ENCODE results near the gene HS3ST6.
"Not testable (repeated sequence)": the region's sequence is repeated elsewhere in the genome, so short reads cannot be mapped to it uniquely, and the experiment has no call there.

The HS3ST6 gene
- total RNA-seq: 0 to 0.09 reads per million in 2 donors

- no peak for DNase-seq
These were observed at the start of gene HS3ST6 for GRCh38 chr16:1918351-1919326. Gene HS3ST6, minus strand, starts transcription at chr16:1918415. Its CDS starts 92 bp downstream, at chr16:1918323.

GRCh38 chr16:1966460-1966859, 48.2 kb upstream of the HS3ST6 start, which contains the start of gene RNF151:
Gene RNF151, plus strand, starts transcription at chr16:1966856. Its CDS starts 26 bp downstream, at chr16:1966882.
- DNase-seq: no peak

DNA sequence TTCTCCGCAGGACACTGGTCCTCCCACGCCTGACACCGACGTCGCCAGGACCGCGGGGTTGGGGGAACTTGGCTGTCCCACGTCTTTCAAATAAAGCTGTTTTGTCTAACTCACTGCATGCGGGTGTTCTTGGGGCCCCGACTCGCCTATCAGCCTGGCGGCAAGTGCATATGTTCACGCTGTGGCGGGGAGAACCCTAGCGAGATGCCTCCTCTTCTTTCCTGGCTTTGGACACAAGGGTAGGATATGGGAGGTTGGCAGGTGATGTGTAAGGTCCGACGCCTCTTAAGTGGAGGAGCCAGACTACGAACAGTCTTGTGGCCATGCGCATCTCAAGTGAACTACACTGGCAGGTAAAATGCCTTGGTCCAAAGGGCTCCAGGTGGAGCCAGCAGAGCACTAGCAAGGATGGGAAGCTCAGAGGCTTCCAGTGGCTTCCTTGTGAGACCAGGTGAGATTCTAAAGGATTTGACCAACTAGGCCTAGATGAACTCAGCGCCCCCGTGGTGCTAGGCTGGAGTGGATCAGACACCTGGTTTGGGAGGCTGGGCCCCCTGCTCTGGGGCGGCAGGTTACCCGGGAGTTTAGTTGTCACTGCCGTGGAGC, 47.3 kb upstream of the HS3ST6 start:
- DNase-seq: no peak

GRCh38 chr16:1964506-1965395, 46.5 kb upstream of the HS3ST6 start, which contains the start of gene RPS2:
Gene RPS2, minus strand, starts transcription at chr16:1964826. Its CDS starts 201 bp downstream, at chr16:1964625.
- DNase-seq: peak; percentile 98

GRCh38 chr16:1963806-1964505, 45.7 kb upstream of the HS3ST6 start:
- no peak for DNase-seq

DNA sequence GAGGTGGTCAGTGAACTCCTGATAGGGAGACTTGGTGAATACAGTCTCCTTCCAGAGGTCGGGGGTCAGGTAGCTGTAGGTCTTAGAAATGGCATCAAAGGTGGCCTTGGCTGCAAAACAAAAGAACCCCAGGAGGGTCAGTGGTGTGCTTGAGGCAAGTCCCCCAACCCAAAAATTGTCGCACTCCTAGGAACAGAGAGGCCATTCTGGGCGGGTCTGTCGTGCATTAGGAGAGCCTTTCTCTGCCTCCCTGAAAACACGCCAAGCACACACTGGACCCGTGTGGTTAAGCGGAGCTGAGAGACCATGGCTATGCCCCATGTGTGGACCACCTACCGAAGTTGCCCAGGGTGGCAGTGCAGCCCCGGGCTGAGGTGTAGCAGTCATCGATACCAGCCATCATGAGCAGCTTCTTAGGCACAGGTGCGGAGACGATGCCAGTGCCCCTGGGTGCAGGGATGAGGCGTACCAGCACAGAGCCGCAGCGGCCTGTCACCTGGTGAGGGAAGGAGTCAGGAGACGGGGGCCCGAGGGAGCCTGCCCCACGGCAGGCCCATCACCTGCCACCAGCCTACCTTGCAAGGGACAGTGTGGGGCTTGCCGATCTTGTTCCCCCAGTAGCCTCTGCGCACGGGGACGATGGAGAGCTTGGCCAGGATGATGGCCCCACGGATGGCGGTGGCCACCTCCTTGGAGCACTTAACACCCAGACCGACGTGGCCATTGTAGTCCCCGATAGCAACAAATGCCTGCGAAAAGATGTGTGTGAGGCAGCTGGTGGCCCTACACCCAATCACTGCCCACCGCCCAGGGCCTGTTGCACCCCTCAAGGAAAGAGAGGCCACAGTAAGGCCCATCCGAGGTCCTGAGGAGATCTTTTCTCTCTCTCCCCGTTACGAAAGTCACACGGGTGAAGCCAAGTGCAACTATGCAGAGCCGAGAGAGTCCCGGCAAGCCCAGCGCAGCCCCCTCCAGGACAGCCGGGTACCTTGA, 44.2 kb upstream of the HS3ST6 start:
- DNase-seq: not testable (repeated sequence)

GRCh38 chr16:1961651-1962067, 43.4 kb upstream of the HS3ST6 start:
- no peak for DNase-seq

DNA sequence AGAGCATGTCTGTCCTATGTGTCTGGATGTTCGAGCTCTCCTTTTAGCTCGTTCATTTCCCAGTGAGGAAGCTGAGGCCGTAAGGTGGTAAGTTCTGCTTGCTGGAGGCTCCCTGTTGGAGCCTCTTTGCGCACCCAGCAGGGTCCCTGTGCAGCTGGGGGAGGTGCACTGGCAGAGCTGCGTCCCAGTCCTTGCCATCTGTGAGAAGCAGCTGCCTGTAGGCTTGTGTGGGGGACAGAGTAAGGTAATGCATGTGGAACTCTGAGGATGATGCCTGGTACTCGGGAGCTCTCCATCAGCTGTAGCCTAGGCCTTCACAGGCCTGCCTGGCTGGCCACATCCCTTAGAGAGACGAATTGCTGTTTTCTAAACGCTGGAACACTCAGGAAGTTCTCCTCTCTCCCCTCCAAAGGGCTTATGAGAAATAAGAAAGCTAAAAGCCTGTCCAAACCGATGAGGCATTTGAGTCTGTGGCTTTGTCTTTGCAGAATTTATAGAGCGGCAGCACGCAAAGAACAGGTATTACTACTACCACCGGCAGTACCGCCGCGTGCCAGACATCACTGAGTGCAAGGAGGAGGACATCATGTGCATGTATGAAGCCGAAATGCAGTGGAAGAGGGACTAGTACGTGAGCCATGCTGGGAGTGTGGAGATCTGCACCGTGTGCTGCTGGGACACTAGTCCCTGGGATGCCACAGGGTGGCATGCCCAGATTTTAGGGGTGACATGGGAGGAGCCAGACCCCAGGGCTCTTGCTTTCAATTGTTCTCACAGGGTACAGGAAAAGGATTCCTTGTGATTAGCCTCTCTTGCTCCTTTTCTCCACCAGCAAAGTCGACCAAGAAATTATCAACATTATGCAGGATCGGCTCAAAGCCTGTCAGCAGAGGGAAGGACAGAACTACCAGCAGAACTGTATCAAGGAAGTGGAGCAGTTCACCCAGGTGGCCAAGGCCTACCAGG, 42.7 kb upstream of the HS3ST6 start:
- no peak for DNase-seq

DNA sequence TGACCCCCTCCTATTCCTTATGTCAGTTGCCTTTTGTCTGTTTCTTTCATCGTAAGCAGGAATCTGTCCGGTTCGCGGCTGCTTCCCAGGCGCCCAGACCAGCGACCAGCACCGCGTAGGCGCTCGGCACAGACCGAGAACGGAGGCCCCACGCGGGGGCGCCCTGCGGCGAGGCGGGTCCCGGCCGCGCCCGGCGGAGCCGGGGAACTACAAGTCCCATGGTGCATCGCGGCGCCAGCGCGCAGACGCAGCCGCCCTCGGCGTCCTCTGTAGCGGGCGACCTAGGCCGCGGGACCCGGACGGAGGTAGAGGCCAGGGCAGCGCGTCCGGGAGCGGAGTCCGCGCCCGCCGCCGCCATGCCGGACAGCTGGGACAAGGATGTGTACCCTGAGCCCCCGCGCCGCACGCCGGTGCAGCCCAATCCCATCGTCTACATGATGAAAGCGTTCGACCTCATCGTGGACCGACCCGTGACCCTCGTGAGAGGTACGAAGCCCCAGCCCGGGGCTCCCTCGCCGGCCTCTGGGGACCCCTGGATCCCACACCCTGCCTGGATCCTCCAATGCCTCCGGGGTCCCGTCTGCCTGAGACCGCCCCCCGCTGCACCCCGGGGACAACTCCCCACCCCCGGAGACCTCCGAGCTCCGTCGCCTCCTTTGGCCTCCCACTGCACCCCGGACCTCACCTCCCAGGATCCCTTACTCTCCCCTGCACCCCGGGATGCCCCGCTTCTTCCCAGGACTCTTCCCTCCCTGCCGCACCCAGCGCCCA, 41.2 kb upstream of the HS3ST6 start, which contains the start of gene NDUFB10:
TSS of gene NDUFB10 (plus strand) at position 270 of the 771 bp plus-strand sequence. CDS start at position 357, 87 bp downstream.
- DNase-seq: peak; percentile 83

GRCh38 chr16:1958715-1959268, 40.6 kb upstream of the HS3ST6 start:
- no peak for DNase-seq

DNA sequence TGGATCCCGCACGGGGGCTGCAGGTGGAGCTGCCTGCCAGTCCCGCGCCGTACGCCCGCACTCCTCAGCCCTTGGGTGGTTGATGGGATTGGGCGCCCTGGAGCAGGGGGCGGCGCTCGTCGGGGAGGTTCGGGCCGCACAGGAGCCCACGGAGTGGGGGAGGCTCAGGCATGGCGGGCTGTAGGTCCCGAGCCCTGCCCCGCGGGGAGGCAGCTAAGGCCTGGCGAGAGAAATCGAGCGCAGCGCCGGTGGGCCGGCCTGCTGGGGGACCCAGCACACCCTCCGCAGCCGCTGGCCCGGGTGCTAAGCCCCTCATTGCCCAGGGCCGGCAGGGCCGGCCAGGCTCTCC, 39.9 kb upstream of the HS3ST6 start:
- DNase-seq: not testable (repeated sequence)

GRCh38 chr16:1957434-1958142, 39.4 kb upstream of the HS3ST6 start:
- DNase-seq: not testable (repeated sequence)

- DNase-seq: no peak
These were observed 35.5 kb upstream of the HS3ST6 start for GRCh38 chr16:1953734-1954133.

DNA sequence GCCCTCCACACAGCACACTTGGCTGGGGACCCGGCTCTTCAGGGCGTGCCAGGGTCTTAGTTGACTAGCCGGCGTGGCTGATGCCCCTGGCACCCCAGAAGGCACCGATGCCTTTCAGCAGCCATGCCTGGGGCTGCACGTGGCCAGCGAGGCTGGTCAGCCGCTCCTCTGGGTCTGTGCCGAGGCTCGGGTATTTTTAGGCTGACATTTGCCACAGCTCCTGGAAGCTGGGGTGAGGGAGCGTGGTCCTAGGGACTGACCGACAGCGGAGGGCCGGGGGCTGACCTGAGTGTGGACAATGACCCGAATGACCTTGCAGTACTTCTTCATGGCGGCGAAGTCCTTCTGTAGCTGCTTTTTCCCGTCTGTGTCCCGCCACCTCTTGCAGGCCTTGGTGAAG, 32.3 kb upstream of the HS3ST6 start:
- no peak for DNase-seq

DNA sequence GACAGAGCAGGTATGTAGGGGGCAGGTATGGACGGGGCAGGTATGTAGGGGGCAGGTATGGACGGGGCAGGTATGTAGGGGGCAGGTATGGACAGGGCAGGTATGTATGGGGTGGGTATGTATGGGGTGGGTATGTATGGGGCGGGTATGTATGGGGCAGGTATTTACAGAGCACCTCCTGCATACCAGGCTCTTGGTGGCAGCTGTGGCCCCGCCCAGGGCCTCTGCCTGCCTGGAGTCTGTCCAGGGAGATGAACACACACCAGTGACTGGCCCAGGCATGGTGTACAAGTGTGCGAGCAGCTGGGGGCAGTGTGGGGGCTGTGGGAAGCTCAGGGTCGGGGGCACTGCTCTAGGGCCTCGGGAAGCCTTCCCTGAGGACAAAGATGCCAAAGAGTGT, 31.8 kb upstream of the HS3ST6 start:
- no peak for DNase-seq

GRCh38 chr16:1949507-1949906, 31.3 kb upstream of the HS3ST6 start:
- no peak for DNase-seq

DNA sequence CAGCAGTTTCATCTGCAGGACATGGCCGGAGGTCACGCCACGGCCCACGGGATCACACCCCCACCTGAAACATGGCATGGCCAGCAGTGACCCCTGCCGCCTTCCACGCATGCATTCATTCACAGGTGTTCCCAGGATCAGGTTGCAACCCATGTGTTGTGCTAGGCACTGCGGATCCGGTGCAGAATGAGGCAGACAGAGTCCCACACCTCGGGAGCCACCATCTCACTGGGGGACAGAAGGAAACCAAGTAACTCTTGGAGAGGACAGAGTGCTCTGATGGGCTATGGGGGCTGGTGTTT, 29.1 kb upstream of the HS3ST6 start:
- no peak for DNase-seq

Measured in activated gamma-delta T cell (primary cell).